ENCODE data around the gene MLXIP.

- TF ChIP-seq, protein P1, sequence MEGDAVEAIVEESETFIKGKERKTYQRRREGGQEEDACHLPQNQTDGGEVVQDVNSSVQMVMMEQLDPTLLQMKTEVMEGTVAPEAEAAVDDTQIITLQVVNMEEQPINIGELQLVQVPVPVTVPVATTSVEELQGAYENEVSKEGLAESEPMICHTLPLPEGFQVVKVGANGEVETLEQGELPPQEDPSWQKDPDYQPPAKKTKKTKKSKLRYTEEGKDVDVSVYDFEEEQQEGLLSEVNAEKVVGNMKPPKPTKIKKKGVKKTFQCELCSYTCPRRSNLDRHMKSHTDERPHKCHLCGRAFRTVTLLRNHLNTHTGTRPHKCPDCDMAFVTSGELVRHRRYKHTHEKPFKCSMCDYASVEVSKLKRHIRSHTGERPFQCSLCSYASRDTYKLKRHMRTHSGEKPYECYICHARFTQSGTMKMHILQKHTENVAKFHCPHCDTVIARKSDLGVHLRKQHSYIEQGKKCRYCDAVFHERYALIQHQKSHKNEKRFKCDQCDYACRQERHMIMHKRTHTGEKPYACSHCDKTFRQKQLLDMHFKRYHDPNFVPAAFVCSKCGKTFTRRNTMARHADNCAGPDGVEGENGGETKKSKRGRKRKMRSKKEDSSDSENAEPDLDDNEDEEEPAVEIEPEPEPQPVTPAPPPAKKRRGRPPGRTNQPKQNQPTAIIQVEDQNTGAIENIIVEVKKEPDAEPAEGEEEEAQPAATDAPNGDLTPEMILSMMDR (IDR thresholded peaks at IDR 0.05): no peak
- TF ChIP-seq POLR2A (IDR thresholded peaks at IDR 0.05): no peak
Observed at GRCh38 chr12:122094735-122095631, 16.4 kb downstream of the MLXIP start.

All from ovary (tissue), 3 donors.